CD8-positive, alpha-beta memory T cell (primary cell): ENCODE results near the gene TELO2. TPM values are rescaled to one million over a fixed set of nuclear protein-coding genes. Genes with fewer than 3 reads are reported as not detected.

Experiments
- CTCF ChIA-PET: fragments of 350-600 bp; sonication (Branson Sonifier 250); formaldehyde crosslinking; loops from one replicate; lab custom pipeline; 2021; ENCODE audit warnings: antibody characterized with exemption; lab: Charles Lee
- POLR2A ChIA-PET: fragments of 350-600 bp; sonication (Branson Sonifier 250); formaldehyde crosslinking; loops from one replicate; lab custom pipeline; 2021; ENCODE audit warnings: antibody characterized with exemption; lab: Charles Lee
- DNase-seq, 5 donors: peaks; one replicate each; pipeline versions ENCODE4 v3.0.0 to v3.0.0-alpha.2; 2020 to 2022; ENCODE audit warnings: mixed read lengths in 1 of 5
- H3K27ac ChIP-seq: one replicate; pipeline ENCODE4 v1.7.0; 2013; ENCODE audit warnings: low read depth, mild to moderate bottlenecking, low read length, moderate library complexity
- H3K27me3 ChIP-seq: 2 replicates; pipeline ENCODE4 v1.7.0; 2013; ENCODE audit warnings: low read length, mild to moderate bottlenecking; ENCODE audit not compliant: insufficient read depth, poor library complexity, severe bottlenecking
- H3K36me3 ChIP-seq: 2 replicates; pipeline ENCODE4 v1.7.0; 2013; ENCODE audit warnings: mild to moderate bottlenecking, low read length, moderate library complexity; ENCODE audit not compliant: insufficient read depth
- H3K4me1 ChIP-seq: 2 replicates; pipeline ENCODE4 v1.7.0; 2013; ENCODE audit warnings: mild to moderate bottlenecking, low read length, moderate library complexity; ENCODE audit not compliant: insufficient read depth
- H3K4me3 ChIP-seq: 2 replicates; pipeline ENCODE4 v1.7.0; 2013; ENCODE audit warnings: mild to moderate bottlenecking, low read length
- H3K9me3 ChIP-seq: 2 replicates; pipeline ENCODE4 v1.7.0; 2013; ENCODE audit warnings: mild to moderate bottlenecking, low read length
- H3K27ac Mint-ChIP-seq, 8 donors: one replicate each; pipeline ENCODE4 v1.8.0; 2020 to 2021; ENCODE audit warnings: mixed read lengths in 8 of 8, mild to moderate bottlenecking in 6 of 8, inconsistent platforms in 3 of 8, moderate library complexity in 3 of 8
- H3K27me3 Mint-ChIP-seq, 2 donors: one replicate each; pipeline ENCODE4 v1.8.0; 2020 to 2021; ENCODE audit warnings: mixed read lengths in 2 of 2, mild to moderate bottlenecking in 1 of 2, moderate library complexity in 1 of 2
- H3K36me3 Mint-ChIP-seq, 3 donors: one replicate each; pipeline ENCODE4 v1.8.0; 2020 to 2021; ENCODE audit warnings: mixed read lengths in 3 of 3, inconsistent platforms in 1 of 3, mild to moderate bottlenecking in 1 of 3
- H3K4me1 Mint-ChIP-seq, 3 donors: one replicate each; pipeline ENCODE4 v1.8.0; 2020 to 2021; ENCODE audit warnings: mixed read lengths in 3 of 3, inconsistent platforms in 1 of 3, mild to moderate bottlenecking in 1 of 3
- H3K4me3 Mint-ChIP-seq, 7 donors: one replicate each; pipeline ENCODE4 v1.8.0; 2020 to 2021; ENCODE audit warnings: mixed read lengths in 7 of 7, mild to moderate bottlenecking in 6 of 7, moderate library complexity in 4 of 7, inconsistent platforms in 2 of 7
- H3K9me3 Mint-ChIP-seq, 5 donors: one replicate each; pipeline ENCODE4 v1.8.0; 2020 to 2022; ENCODE audit warnings: mixed read lengths in 5 of 5, mild to moderate bottlenecking in 3 of 5, moderate library complexity in 2 of 5, inconsistent platforms in 1 of 5
- polyA plus RNA-seq: library from polyadenylated mRNA; unstranded; fragments of 300-500 nt; fragmentation: Illumina TruSeq; gene quantifications from one replicate; pipeline ENCODE4 v1.2.3, GENCODE V29; 2021
- total RNA-seq, 2 experiments: library from RNA; stranded (reverse); gene quantifications; one replicate each; pipeline ENCODE4 v1.2.3, GENCODE V29; 2021

Gene TELO2
- total RNA-seq (10 to 100 TPM; 84.7 to 84.9 TPM), polyA plus RNA-seq (14.0 TPM)

DNA sequence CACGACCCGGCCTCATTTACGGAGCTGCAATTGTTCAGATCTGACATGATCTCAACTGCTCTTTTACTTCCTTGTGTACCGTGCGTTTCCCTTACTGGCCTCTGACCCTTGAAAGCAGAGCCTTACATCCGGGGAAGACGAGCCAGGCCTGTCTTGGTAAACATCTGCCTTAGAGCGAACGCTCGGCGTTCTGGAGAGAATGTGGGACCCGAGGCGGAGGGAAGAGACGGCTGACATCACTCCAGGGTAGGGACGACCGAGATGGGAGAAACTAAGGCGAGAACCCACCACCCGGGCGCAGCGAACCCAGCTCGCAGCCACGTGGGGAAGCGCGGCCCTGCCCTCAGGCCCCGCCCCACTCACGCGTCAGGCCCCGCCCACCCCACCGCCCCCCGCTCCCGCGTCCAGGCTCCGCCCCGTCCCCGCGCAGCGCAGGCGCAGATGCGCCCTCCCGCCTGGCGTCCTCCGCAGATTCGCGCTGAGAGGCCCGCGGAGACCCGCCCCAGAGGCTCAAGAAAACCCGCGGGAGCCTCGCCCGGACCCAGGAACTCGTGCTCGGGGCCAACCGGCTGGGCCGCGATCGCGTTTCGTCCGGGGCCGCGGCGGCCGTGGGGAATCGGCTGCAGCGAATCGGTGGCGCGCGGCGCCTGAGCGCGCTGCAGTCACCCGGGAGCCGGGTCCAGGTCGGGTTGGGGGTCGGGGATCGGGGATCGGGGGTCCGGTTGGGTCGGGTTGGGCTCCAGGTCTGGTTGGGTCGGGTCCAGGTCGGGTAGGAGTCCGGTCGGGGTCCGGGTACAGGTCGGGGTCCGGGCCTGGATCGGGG is at the start of gene TELO2:
Gene TELO2, plus strand, starts transcription at position 438 of the 823 bp plus-strand sequence. CDS start 922 bp downstream, outside the sequence.
- H3K27ac ChIP-seq = peak within 1 kb of the TSS; percentile 83
- H3K4me3 ChIP-seq = peak within 1 kb of the TSS; percentile 61
- Mint-ChIP-seq H3K27ac (peak within 1 kb of the TSS; percentile 91 to 99 (median 98)), H3K9me3 (no peaks in the 10 kb centered on the region), H3K27me3 (no peaks in the 10 kb centered on the region), H3K36me3 (peaks cover 0 to 24% (median 0%) of the 10 kb centered on the region in 3 donors), H3K4me3 (peak within 1 kb of the TSS; percentile 86 to 97 (median 92)), H3K4me1 (peaks cover 9 to 17% (median 10%) of the 10 kb centered on the region in 3 donors)
- peak; percentile 85 to 90 (median 88) for DNase-seq
- no peaks in the 10 kb centered on the region for H3K9me3 ChIP-seq
- H3K36me3 ChIP-seq = no peaks in the 10 kb centered on the region
- ChIA-PET CTCF (interaction anchor here (1.3 kb wide), 2 partner anchors 40 to 213 kb away, joined by 3 to 5 read pairs; partner anchors contain the start of genes MAPK8IP3 and TMEM204), POLR2A (interaction anchor here (1.1 to 2.1 kb wide), 4 partner anchors 40 to 213 kb away, joined by 3 to 6 read pairs (median 4); partner anchors contain the start of genes MAPK8IP3, TMEM204 and UQCC4)
- H3K27me3 ChIP-seq = no peaks in the 10 kb centered on the region
- peaks cover 15% of the 10 kb centered on the region for H3K4me1 ChIP-seq

DNA sequence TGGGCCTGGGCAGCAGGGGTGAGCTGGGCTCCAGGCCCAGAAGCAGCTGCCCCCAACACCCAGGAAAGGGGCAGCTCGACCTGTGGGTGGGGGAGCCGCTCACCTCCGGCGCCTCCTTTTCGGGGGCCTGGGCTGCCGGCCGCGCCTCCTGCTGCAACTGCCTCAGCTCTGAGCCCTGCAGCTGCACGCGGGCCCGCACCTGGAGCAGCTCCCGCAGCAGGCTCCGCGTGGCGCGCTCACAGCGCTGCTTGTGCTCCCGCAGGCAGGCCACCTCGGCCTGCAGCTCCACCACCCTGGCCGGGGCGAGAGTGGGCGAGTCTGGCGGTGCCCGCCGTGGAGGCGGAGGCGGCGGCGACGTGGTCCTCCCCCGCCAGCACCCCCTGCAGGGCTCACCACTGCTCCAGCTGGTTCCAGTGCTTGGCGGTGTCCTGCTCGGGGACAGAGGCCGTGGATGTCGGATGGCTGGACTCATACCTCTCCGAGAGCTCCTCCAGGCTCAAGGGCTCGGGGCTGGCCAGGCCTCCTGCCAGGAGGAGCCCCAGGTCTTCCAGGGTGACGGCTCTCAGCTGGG is 49.7 kb upstream of the TELO2 start:
- Histone ChIP-seq H3K27me3 (no peaks in the 10 kb centered on the region), H3K36me3 (no peaks in the 10 kb centered on the region), H3K9me3 (no peaks in the 10 kb centered on the region), H3K4me3 (no peak overlapping the region), H3K27ac (no peak overlapping the region), H3K4me1 (no peaks in the 10 kb centered on the region)
- DNase-seq = no peak
- peaks cover 0 to 13% (median 0%) of the 10 kb centered on the region in 3 donors for H3K36me3 Mint-ChIP-seq
- no peak overlapping the region for H3K4me3 Mint-ChIP-seq
- ChIA-PET POLR2A (interaction anchor here (0.5 kb wide), 1 partner anchor 28 kb away, joined by 6 read pairs; no protein-coding TSS in a partner anchor), CTCF (no interaction called here)
- H3K27me3 Mint-ChIP-seq = no peaks in the 10 kb centered on the region
- H3K4me1 Mint-ChIP-seq = no peaks in the 10 kb centered on the region
- no peak overlapping the region for H3K27ac Mint-ChIP-seq
- H3K9me3 Mint-ChIP-seq = no peaks in the 10 kb centered on the region

DNA sequence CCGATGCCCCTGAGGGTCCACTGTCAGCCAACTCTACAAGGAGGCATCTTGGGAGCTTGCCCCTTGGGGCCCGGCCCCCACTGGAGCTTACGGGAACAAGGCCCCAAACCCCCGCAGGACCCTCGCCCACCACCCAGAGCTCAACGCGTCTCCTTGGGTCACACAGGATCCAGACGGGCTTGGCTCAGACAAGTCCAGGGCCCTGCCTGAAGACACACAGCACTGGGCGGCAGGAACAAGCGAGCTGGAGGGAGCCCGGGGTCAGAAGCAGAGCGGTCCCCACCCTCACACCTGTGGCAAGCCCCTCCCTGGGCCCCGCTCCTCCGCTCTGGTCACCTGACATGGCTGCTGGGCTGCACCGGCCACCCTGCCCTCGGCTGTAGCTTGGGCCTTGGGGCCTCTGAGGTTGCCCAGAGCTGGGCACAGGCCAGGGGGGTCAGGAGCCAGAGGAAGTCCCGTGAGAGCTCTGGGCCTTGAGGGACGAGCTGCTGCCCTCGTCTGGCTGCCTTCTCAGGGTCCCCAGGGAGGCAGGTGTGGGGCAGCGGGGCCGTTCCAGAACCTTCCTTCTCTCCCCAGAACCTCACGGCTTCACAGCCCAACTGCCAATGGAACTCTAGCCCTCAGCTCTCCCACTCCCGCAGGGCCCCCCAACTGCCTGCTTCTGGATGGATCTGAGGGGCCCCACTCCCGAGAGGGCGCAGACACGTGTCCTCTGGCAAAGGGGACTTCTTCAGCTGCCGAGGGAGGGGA is 49.0 kb upstream of the TELO2 start, which contains the start of gene CCDC154:
Gene CCDC154, minus strand, starts transcription at position 577 of the 750 bp plus-strand sequence. Its CDS starts 234 bp downstream, at position 343.
- H3K4me3 Mint-ChIP-seq = no peak within 1 kb of the TSS
- no peak for DNase-seq
- Histone ChIP-seq H3K27me3 (no peaks in the 10 kb centered on the region), H3K4me3 (no peak within 1 kb of the TSS), H3K36me3 (no peaks in the 10 kb centered on the region), H3K27ac (no peak within 1 kb of the TSS), H3K4me1 (no peaks in the 10 kb centered on the region), H3K9me3 (no peaks in the 10 kb centered on the region)
- ChIA-PET POLR2A (no interaction called here), CTCF (no interaction called here)
- no peak within 1 kb of the TSS for H3K27ac Mint-ChIP-seq
- H3K9me3 Mint-ChIP-seq = no peaks in the 10 kb centered on the region
- no peaks in the 10 kb centered on the region for H3K4me1 Mint-ChIP-seq
- H3K36me3 Mint-ChIP-seq = peaks cover 0 to 17% (median 0%) of the 10 kb centered on the region in 3 donors
- H3K27me3 Mint-ChIP-seq = no peaks in the 10 kb centered on the region

DNA sequence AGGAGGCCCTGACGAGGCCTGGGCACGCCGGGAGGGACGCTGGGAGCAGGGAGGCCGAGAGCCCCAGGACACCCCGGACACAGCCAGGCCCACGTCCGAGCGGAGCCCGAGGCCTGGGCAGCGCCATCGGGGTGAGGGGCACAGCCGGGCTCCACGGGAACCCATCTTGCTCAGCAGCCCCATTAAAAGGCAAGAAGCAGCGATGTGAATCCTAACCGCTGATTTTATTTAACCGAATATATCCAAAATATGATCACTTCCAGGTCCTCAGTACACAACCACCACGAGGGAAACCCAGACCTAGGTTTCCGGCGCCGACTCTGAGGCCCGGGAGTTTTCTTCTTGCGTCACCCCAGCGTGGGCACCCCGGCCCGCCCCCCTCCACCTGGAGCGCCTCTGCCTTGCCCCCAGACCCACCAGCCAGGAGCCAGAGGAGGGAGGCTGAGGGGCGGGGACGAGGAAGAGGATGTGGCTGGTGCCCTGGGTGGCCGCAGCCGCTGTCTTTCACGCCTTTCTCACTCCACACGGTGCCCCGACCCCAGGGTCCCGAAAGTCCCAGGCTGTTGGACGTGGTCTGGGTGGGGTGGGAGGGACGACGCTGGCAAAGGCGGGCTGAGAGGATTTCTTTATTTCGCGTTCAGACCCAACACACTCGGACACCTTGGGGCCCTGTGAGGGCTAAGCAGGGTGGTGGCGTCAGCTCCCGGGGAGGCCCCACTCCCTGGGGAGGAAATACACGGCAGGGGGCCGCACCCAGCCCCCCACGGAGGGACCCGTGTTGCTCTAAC is 48.2 kb upstream of the TELO2 start:
- Mint-ChIP-seq H3K4me3 (no peak overlapping the region), H3K4me1 (no peaks in the 10 kb centered on the region), H3K9me3 (no peaks in the 10 kb centered on the region), H3K27me3 (no peaks in the 10 kb centered on the region), H3K27ac (no peak overlapping the region), H3K36me3 (peaks cover 0 to 25% (median 0%) of the 10 kb centered on the region in 3 donors)
- ChIA-PET POLR2A (interaction anchor here (0.5 kb wide), 1 partner anchor 309 kb away, joined by 3 read pairs; no protein-coding TSS in a partner anchor), CTCF (no interaction called here)
- H3K36me3 ChIP-seq = no peaks in the 10 kb centered on the region
- no peak overlapping the region for H3K4me3 ChIP-seq
- H3K4me1 ChIP-seq = no peaks in the 10 kb centered on the region
- no peaks in the 10 kb centered on the region for H3K27me3 ChIP-seq
- no peaks in the 10 kb centered on the region for H3K9me3 ChIP-seq
- H3K27ac ChIP-seq = no peak overlapping the region
- no peak for DNase-seq

DNA sequence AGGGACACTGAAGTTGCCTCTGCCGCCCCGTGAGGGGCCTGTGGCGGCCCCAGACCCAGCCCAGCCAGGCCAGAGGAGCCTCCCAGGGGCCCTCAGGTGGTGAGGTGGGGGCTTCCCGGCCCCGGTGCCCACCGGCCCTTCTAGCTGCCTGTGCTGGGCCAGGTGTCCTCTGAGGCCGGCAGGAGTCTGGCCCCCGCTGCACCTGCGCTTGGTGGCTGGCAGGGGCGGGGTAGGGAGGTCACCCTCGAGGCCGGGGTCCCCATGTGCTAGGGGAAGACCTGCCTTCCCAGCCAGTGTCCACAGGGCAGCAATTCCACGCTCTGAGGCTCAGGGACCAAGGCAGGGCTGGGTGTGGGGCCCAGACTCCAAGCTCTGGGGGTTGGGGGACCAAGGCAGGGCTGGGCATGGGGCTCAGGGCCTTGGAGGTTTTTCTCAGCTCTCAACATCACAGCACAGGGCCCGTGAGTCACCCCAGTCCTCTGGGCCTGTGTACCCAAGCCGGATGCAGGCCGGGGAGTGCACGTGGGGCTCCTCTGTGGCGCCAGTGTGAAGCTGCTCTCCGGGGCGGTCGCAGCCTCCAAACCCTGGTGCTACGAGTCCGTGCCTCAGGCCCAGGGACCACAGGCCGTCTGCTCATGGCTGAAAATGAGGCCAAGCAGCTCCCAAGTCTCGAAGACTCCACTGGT is 47.5 kb upstream of the TELO2 start:
- H3K36me3 Mint-ChIP-seq = peaks cover 0 to 29% (median 0%) of the 10 kb centered on the region in 3 donors

DNA sequence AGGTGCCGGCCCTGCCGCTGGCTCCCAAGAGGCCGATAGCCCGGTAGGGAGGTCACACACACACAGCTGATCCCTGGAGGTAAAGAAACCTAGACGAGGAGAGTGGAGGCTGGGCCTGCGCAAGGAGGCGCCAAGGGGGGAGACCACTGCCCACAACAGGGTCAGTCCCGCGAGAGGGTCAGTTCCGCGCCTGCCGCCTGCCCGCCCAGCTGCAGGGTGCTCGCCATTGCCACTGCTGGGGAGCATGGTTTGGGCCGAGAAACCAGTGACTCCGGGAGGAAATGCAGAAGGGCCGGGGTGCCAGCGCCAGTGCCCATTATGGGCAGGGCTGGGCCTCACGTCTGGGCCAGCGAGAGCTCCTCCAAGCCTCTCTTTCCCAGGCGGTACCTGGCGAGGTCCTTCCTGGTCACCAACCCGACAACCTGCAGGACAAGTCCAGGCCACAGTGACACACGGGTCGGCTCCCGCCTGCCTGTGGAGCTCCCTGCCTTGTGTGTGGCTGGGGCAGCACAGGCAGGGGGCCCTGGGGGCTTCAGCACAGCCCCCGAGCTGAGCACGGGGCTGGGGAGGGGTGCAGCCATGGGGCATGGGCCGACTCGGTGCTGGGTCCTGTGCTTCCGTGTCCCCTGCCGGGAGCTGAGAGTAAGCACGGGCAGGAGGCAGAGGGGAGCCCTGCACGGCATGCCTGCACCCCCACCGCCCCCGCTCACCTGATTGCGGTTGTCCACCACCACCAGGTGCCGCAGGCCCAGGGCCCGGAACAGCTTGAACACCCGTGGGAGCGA is 46.7 kb upstream of the TELO2 start:
- H3K9me3 Mint-ChIP-seq = no peaks in the 10 kb centered on the region
- Histone ChIP-seq H3K27me3 (no peaks in the 10 kb centered on the region), H3K27ac (no peak overlapping the region), H3K9me3 (no peaks in the 10 kb centered on the region), H3K4me3 (no peak overlapping the region), H3K36me3 (no peaks in the 10 kb centered on the region), H3K4me1 (no peaks in the 10 kb centered on the region)
- DNase-seq = no peak
- H3K36me3 Mint-ChIP-seq = peaks cover 0 to 31% (median 0%) of the 10 kb centered on the region in 3 donors
- ChIA-PET CTCF (no interaction called here), POLR2A (interaction anchor here (0.6 kb wide), 1 partner anchor 25 kb away, joined by 3 read pairs; no protein-coding TSS in a partner anchor)
- H3K27ac Mint-ChIP-seq = no peak overlapping the region
- H3K4me1 Mint-ChIP-seq = no peaks in the 10 kb centered on the region
- H3K4me3 Mint-ChIP-seq = no peak overlapping the region
- H3K27me3 Mint-ChIP-seq = no peaks in the 10 kb centered on the region

More for the DNA sequence above, 47.5 kb upstream of the TELO2 start:
- Histone ChIP-seq H3K4me1 (no peaks in the 10 kb centered on the region), H3K36me3 (no peaks in the 10 kb centered on the region), H3K4me3 (no peak overlapping the region), H3K9me3 (no peaks in the 10 kb centered on the region), H3K27me3 (no peaks in the 10 kb centered on the region), H3K27ac (no peak overlapping the region)
- CTCF ChIA-PET = no interaction called here
- Mint-ChIP-seq H3K27me3 (no peaks in the 10 kb centered on the region), H3K4me3 (no peak overlapping the region), H3K4me1 (no peaks in the 10 kb centered on the region), H3K27ac (no peak overlapping the region), H3K9me3 (no peaks in the 10 kb centered on the region)
- DNase-seq = no peak
- POLR2A ChIA-PET = interaction anchor here (0.5 to 0.6 kb wide), 2 partner anchors 26 to 309 kb away, joined by 3 read pairs; no protein-coding TSS in a partner anchor
